Activated CD8-positive, alpha-beta memory T cell treated with anti-CD3 and anti-CD28 coated beads, Interleukin-2, amount 50 U/mL, for 24 hours (primary cell): Measurements from ENCODE around the gene NUBP2.

ENCODE experiments used
- DNase-seq: peaks from one replicate; pipeline ENCODE4 v3.0.0-alpha.2; 2020; ENCODE audit errors: extremely low read depth

The NUBP2 gene

DNA sequence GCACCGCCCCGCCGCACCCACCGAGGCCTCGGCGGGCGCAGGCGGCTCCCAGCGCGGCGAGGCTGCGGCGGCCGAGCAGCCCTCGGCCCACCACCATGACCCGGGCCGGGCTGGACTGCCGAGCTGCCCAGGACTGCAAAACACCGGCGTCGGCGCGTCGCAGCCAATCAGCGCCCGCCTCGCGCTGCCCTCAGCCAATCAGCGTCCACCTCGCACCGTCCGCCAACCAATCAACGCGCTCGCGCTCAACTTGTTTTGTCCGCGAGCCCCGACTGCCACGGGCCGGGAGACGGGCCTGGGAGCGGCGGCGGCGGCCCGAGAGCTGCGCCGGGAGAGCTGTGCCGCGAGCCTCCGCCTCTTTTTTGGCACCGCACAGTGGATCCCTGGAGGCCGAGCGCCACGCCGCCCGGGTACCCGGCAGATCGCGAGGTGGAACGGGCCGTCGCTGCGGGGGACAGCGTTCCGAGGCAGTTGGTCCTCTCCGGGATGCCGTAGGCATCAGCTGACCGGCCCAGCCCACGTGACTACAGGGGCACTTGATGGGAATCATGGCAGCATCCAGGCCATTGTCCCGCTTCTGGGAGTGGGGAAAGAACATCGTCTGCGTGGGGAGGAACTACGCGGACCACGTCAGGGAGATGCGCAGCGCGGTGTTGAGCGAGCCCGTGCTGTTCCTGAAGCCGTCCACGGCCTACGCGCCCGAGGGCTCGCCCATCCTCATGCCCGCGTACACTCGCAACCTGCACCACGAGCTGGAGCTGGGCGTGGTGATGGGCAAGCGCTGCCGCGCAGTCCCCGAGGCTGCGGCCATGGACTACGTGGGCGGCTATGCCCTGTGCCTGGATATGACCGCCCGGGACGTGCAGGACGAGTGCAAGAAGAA is 44.2 kb downstream of the NUBP2 start, which contains the start of the genes FAHD1 and HAGH:
TSS of gene FAHD1 (plus strand) at position 516 of the 883 bp plus-strand sequence. CDS start at position 549, 33 bp downstream.
TSS of gene HAGH (minus strand) at position 135 of the 883 bp plus-strand sequence. CDS start at position 97, 38 bp downstream.
- DNase-seq, result peak; percentile 72

DNA sequence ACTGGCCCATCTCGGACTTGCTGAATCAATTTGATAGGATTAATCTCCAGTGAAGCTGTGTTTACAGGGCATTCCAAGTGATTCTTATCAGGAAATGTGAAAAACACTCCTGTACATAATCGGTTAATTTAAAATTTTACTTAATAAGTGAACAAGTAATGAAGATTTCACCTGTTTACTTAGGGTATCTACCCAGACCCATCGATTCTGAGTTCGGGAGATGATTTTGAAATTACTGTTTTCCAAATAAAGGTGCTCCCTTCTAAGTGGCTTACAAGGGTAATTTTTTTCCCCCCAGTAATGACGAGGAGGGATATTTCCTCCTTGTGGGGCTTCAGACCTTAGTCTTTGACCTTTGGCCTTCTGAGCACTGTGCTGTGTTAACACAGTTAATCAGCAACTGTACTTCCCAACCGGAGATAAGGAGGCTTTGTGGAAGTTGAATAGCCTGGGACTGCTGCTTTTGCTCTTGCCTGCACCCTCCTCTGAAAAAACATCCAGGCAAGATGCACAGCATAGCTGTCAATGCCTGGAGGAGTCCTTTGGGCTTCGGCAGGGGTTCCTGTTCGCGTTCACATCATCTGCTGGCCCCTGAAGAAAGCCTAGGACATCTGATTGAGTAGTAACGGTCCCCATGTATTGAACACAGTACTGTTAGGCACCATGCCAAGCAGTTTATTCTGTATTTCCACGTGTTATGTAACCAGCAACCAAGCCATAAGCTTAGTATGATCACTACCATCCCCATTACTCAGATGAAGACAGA is 46.1 kb downstream of the NUBP2 start:
- DNase-seq, result no peak

DNA sequence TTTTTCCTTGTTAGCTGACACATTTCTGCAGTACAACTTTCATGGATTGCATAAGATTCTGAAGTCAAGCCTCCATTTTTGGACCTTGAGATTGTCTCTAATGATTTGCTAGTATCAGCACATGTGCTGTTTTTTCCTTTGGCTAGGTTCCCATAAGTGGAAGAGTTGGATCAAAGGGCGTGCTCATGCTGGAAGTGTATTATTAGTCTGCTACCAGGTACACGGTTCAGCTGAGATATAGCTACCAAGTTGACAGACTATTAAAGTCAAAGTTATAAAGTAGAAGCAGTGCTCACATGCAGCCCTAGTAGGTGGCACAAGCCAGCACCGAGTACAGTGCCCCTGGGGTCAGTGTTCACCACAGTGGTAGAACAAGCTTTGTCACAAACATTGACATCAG is 47.5 kb downstream of the NUBP2 start:
- no peak for DNase-seq

DNA sequence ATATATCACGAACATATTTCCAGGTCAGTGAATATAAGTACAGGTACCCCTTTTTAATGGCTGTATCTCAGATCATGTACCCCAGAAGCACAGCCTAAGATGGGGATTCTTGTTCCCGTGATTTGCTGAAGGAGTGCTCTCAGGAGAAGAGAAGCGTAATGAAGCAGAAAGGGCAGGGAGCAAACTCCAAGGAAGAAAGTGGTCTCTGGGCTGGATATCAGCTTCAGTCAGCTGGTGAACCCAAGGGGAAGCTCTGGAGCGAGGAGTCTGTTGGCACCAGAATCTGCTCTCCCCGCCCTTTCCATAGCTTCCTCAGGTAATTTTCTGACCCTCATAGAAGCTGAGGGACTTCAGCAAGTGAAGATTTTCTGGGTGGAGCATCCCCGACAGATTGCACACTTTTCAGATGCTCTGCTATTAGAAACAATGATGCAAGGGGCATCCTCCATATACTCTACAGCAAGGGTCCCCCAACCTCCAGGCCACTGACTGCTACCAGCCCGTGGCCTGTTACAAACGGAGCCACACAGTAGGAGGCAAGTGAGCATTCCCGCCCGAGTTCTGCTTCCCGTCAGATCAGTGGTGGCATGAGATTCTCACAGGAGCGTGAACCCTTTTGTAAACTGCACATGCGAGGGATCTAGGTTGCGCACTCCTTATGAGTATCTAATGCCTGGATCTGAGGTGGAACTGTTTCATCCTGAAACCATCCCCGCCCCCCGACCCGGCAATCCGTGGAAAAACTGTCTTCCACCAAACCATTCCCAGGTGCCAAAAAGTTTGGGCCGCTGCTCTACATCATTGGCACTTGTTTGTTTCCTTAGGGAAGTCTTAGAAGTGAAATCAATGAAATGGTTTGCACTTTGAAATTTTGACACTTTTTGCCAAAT is 48.7 kb downstream of the NUBP2 start:
- no peak for DNase-seq

DNA sequence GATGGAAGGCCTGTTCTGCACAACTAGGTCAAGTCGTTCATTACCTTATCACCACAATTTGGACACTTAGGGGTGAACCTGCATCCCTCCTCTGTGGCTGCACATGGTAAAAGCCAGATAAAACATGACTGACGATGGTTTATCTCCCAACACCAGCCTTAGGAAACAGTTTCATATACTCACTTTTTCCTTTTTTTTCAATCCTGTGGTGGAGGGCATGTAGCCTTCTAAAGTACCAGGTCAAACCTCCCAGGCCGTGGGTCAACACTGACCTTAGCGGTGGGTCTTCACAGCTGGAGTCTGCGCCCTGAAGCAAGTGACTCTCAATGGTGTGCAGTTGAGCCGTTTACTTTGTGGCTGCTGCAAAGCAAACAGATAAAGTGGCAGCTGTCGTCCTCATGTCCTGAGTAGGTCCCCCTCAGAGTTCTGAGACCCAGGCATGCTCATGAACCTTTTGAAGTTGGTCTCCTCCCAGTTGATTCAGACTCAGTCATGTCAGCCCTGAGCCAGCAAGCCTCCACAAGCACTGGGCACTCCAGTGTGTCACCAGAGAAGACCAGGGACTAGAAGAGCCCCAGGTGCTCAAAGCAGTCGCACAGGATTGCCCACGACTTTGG is 50.2 kb downstream of the NUBP2 start:
- DNase-seq, result no peak

DNA sequence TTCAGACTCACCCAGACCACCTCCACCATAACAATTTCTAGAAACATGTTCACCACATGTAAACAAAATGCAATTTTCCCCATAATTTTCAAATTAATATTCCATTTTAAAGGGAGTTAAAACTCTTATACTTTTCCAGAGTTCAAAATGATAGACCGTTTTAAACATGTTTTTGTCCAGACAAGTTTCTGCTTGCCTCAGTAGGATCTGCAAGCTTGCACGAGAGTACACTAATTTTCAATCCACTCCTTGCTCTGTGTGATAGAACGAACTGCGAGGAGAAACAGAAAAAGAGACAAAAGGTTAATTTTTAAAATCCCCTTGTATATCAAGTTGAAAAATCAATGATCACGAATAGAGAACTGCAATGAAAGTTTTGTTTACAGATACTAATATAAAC is 51.3 kb downstream of the NUBP2 start:
- DNase-seq, result no peak
